Neural cell (in vitro differentiated cells): ENCODE results near the gene FAM200B. TPM values are rescaled to one million over a fixed set of nuclear protein-coding genes. Genes with fewer than 3 reads are reported as not detected.

Experiments
- H2AFZ ChIP-seq: fragments of 200-600, 300-800 bp; sonication (generic), shearing (Covaris generic); 2 replicates; pipeline ENCODE4 v1.6.0; 2014; ENCODE audit warnings: low read depth, mild to moderate bottlenecking, antibody characterized with exemption, low read length, moderate library complexity
- H3F3A ChIP-seq: fragments of 200-600 bp; shearing (Covaris generic); 2 replicates; pipeline ENCODE4 v1.6.1; 2016; ENCODE audit warnings: mild to moderate bottlenecking, moderate library complexity, mixed read lengths, antibody characterized with exemption, low read length; ENCODE audit not compliant: insufficient read depth, poor library complexity, severe bottlenecking
- H3K27ac ChIP-seq: fragments of 200-600, 300-800 bp; sonication (generic), shearing (Covaris generic); 2 replicates; pipeline ENCODE4 v1.5.1; 2014; ENCODE audit warnings: mild to moderate bottlenecking, low read length, moderate library complexity
- H3K27me3 ChIP-seq: fragments of 300-800, 200-600 bp; sonication (generic), shearing (Covaris generic); 2 replicates; pipeline ENCODE4 v1.6.0; 2014; ENCODE audit warnings: mild to moderate bottlenecking, low read depth, low read length, moderate library complexity; ENCODE audit not compliant: insufficient read depth
- H3K36me3 ChIP-seq: fragments of 300-800, 200-600 bp; sonication (generic), shearing (Covaris generic); 2 replicates; pipeline ENCODE4 v1.5.1; 2014; ENCODE audit warnings: mild to moderate bottlenecking, antibody characterized with exemption, low read length, moderate library complexity; ENCODE audit not compliant: insufficient read depth
- H3K4me2 ChIP-seq: fragments of 300-800, 200-600 bp; sonication (generic), shearing (Covaris generic); 2 replicates; pipeline ENCODE4 v1.6.0; 2014; ENCODE audit warnings: mild to moderate bottlenecking, low read length
- H3K4me3 ChIP-seq: fragments of 300-800, 200-600 bp; sonication (generic), shearing (Covaris generic); 2 replicates; pipeline ENCODE4 v1.5.1; 2014; ENCODE audit warnings: mild to moderate bottlenecking, low read length, moderate library complexity
- H3K79me2 ChIP-seq: fragments of 200-600 bp; shearing (Covaris generic); replicated peaks from 2 replicates; pipeline ENCODE4 v1.6.0; 2014; ENCODE audit warnings: mild to moderate bottlenecking, low read length, moderate library complexity; ENCODE audit not compliant: insufficient read depth
- H3K9ac ChIP-seq: fragments of 300-800, 200-600 bp; sonication (generic), shearing (Covaris generic); 2 replicates; pipeline ENCODE4 v1.6.1; 2016; ENCODE audit warnings: mild to moderate bottlenecking, low read length, mixed read lengths
- H3K9me2 ChIP-seq: fragments of 200-600 bp; shearing (Covaris generic); 2 replicates; pipeline ENCODE4 v1.6.1; 2016; ENCODE audit warnings: mild to moderate bottlenecking, low read length, mixed read lengths; ENCODE audit not compliant: insufficient read depth
- H3K9me3 ChIP-seq: fragments of 200-600, 300-800 bp; sonication (generic), shearing (Covaris generic); 2 replicates; pipeline ENCODE4 v1.6.1; 2016; ENCODE audit warnings: mild to moderate bottlenecking, mixed run types, low read length, moderate library complexity, mixed read lengths
- H4K20me1 ChIP-seq: fragments of 200-600 bp; shearing (Covaris generic); 2 replicates; pipeline ENCODE4 v1.6.1; 2016; ENCODE audit warnings: mild to moderate bottlenecking, mixed run types; ENCODE audit not compliant: insufficient read depth
- EP300 ChIP-seq: fragments of 450-650 bp; conservative IDR thresholded peaks from 2 replicates; pipeline ENCODE4 v1.6.1; 2014; ENCODE audit warnings: antibody characterized with exemption, mild to moderate bottlenecking, moderate library complexity; ENCODE audit not compliant: poor library complexity, severe bottlenecking
- EZH2 ChIP-seq: fragments of 200-600, 300-800 bp; shearing (Covaris generic), sonication (generic); IDR thresholded peaks from 2 replicates; pipeline ENCODE4 v1.6.1; 2014; ENCODE audit warnings: antibody characterized with exemption, low read length, borderline replicate concordance, mild to moderate bottlenecking; ENCODE audit not compliant: insufficient read depth, poor library complexity, severe bottlenecking
- MXI1 ChIP-seq: fragments of 450-650 bp; conservative IDR thresholded peaks from 2 replicates; pipeline ENCODE4 v1.6.1; 2014; ENCODE audit warnings: antibody characterized with exemption, mild to moderate bottlenecking; ENCODE audit not compliant: poor library complexity, severe bottlenecking
- POLR2AphosphoS5 ChIP-seq: IDR thresholded peaks from 2 replicates; pipeline ENCODE4 v1.6.1; 2012
- RAD21 ChIP-seq: fragments of 450-650 bp; conservative IDR thresholded peaks from 2 replicates; pipeline ENCODE4 v1.6.1; 2014; ENCODE audit warnings: antibody characterized with exemption, mild to moderate bottlenecking, moderate library complexity
- SMC3 ChIP-seq: fragments of 450-650 bp; conservative IDR thresholded peaks from 2 replicates; pipeline ENCODE4 v1.6.1; 2014; ENCODE audit warnings: antibody characterized with exemption, mild to moderate bottlenecking, moderate library complexity; ENCODE audit not compliant: poor library complexity
- TAF1 ChIP-seq: IDR thresholded peaks from 2 replicates; pipeline ENCODE4 v1.6.1; 2012; ENCODE audit warnings: low read depth
- polyA plus RNA-seq: library from polyadenylated mRNA; depleted of rRNA; stranded (reverse); fragments of >200 nt; gene quantifications from 2 replicates; pipeline ENCODE4 v1.2.3, GENCODE V29; 2014
- TF ChIP-seq, protein P1 (sequence below): IDR thresholded peaks from 2 replicates; pipeline ENCODE4 v1.6.1; 2012; ENCODE audit warnings: borderline replicate concordance
- TF ChIP-seq, protein P2 (sequence below): fragments of 450-650 bp; IDR thresholded peaks from 2 replicates; pipeline ENCODE4 v1.5.1; 2014; ENCODE audit warnings: antibody characterized with exemption, mild to moderate bottlenecking, moderate library complexity; ENCODE audit not compliant: poor library complexity, severe bottlenecking

The FAM200B gene
- polyA plus RNA-seq, 1 donor from 2014 or later = 238 TPM

DNA sequence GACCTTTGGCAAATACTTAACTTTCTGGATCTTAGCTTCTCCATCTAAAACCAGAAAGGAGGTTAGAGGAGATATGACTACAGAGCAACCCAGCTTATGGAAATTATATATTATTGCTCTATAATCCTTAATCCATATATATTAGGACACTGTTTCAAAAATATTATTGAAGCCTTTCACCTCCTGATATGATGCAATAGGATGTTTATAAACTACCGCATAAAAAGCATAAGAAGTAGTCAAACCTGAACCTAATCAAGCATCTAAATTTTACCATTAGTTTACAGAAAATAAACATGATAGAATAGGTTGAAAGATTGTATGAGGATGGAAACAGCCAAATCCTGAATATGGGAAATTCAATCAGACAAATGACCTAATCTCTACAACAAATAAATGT, 5.6 kb upstream of the FAM200B start:
- Histone ChIP-seq H3F3A (no peaks in the 10 kb centered on the region), H3K9me2 (no peaks in the 10 kb centered on the region), H3K4me2 (no peak overlapping the region), H3K79me2 (peaks cover 50% of the 10 kb centered on the region), H3K27me3 (no peaks in the 10 kb centered on the region), H2AFZ (no peak overlapping the region), H3K9me3 (no peaks in the 10 kb centered on the region), H3K36me3 (no peaks in the 10 kb centered on the region), H3K4me3 (no peak overlapping the region), H4K20me1 (no peaks in the 10 kb centered on the region), H3K9ac (no peak overlapping the region), H3K27ac (no peak overlapping the region)
- TF ChIP-seq POLR2AphosphoS5 (no peak), SMC3 (no peak), RAD21 (no peak), EP300 (no peak), TAF1 (no peak), MXI1 (no peak), EZH2 (no peak)
- TF ChIP-seq, protein P1, sequence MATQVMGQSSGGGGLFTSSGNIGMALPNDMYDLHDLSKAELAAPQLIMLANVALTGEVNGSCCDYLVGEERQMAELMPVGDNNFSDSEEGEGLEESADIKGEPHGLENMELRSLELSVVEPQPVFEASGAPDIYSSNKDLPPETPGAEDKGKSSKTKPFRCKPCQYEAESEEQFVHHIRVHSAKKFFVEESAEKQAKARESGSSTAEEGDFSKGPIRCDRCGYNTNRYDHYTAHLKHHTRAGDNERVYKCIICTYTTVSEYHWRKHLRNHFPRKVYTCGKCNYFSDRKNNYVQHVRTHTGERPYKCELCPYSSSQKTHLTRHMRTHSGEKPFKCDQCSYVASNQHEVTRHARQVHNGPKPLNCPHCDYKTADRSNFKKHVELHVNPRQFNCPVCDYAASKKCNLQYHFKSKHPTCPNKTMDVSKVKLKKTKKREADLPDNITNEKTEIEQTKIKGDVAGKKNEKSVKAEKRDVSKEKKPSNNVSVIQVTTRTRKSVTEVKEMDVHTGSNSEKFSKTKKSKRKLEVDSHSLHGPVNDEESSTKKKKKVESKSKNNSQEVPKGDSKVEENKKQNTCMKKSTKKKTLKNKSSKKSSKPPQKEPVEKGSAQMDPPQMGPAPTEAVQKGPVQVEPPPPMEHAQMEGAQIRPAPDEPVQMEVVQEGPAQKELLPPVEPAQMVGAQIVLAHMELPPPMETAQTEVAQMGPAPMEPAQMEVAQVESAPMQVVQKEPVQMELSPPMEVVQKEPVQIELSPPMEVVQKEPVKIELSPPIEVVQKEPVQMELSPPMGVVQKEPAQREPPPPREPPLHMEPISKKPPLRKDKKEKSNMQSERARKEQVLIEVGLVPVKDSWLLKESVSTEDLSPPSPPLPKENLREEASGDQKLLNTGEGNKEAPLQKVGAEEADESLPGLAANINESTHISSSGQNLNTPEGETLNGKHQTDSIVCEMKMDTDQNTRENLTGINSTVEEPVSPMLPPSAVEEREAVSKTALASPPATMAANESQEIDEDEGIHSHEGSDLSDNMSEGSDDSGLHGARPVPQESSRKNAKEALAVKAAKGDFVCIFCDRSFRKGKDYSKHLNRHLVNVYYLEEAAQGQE = no peak
- TF ChIP-seq, protein P2, sequence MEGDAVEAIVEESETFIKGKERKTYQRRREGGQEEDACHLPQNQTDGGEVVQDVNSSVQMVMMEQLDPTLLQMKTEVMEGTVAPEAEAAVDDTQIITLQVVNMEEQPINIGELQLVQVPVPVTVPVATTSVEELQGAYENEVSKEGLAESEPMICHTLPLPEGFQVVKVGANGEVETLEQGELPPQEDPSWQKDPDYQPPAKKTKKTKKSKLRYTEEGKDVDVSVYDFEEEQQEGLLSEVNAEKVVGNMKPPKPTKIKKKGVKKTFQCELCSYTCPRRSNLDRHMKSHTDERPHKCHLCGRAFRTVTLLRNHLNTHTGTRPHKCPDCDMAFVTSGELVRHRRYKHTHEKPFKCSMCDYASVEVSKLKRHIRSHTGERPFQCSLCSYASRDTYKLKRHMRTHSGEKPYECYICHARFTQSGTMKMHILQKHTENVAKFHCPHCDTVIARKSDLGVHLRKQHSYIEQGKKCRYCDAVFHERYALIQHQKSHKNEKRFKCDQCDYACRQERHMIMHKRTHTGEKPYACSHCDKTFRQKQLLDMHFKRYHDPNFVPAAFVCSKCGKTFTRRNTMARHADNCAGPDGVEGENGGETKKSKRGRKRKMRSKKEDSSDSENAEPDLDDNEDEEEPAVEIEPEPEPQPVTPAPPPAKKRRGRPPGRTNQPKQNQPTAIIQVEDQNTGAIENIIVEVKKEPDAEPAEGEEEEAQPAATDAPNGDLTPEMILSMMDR = no peak

DNA sequence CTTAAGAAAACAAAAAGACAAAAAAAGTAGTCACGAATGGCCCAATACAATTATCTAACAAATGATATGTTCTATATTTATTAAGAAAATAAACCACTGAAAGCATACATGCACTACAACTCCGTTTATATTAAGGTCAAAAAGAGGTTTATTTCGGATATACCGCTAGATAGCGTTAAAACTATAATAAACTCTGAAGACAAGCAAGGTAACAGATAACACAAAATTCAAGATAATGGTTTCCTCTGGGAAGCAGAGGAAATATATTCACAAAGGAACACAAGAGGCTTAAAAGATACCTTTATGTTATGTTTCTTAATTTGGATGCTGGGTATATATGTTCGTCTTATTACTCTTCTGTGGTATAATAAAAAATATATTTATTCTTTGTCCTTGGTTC, 4.7 kb upstream of the FAM200B start:
- no peaks in the 10 kb centered on the region for H4K20me1 ChIP-seq
- TF ChIP-seq, protein P1 = no peak
- TF ChIP-seq SMC3 = no peak
- no peak overlapping the region for H2AFZ ChIP-seq
- no peak overlapping the region for H3K9ac ChIP-seq
- H3K79me2 ChIP-seq = peaks cover 50% of the 10 kb centered on the region
- H3K9me2 ChIP-seq = no peaks in the 10 kb centered on the region
- H3K9me3 ChIP-seq = no peaks in the 10 kb centered on the region
- H3F3A ChIP-seq = no peaks in the 10 kb centered on the region
- H3K36me3 ChIP-seq = no peaks in the 10 kb centered on the region
- H3K27me3 ChIP-seq = no peaks in the 10 kb centered on the region
- no peak overlapping the region for H3K27ac ChIP-seq
- H3K4me3 ChIP-seq = no peak overlapping the region
- H3K4me2 ChIP-seq = no peak overlapping the region
